HG03280 (cell line): ENCODE data around the gene TENM4.

Experiments used
- ATAC-seq: cut with Tn5 transposase; IDR thresholded peaks from one replicate; pipeline ENCODE4 v1.9.1; 2021; ENCODE audit warnings: mild to moderate bottlenecking, moderate library complexity; ENCODE audit not compliant: unreplicated experiment

TENM4 gene

GRCh38 chr11:78657968-78658839 is 782.6 kb downstream of the TENM4 start:
- ATAC-seq = no peak

GRCh38 chr11:78657441-78657840 is 783.4 kb downstream of the TENM4 start:
- no peak for ATAC-seq

GRCh38 chr11:78656984-78657383 is 783.8 kb downstream of the TENM4 start:
- ATAC-seq = no peak

- no peak for ATAC-seq
Measured at GRCh38 chr11:78656327-78656726, 784.5 kb downstream of the TENM4 start.

GRCh38 chr11:78655561-78655960 is 785.3 kb downstream of the TENM4 start:
- ATAC-seq = no peak

- no peak for ATAC-seq
Measured at GRCh38 chr11:78654866-78655265, 786.0 kb downstream of the TENM4 start.

GRCh38 chr11:78654071-78654470 is 786.8 kb downstream of the TENM4 start:
- no peak for ATAC-seq

GRCh38 chr11:78653294-78653909 is 787.4 kb downstream of the TENM4 start:
- ATAC-seq = no peak

GRCh38 chr11:78652843-78653239 is 788.0 kb downstream of the TENM4 start:
- no peak for ATAC-seq

- ATAC-seq = no peak
Measured at GRCh38 chr11:78651923-78652842, 788.6 kb downstream of the TENM4 start.

- no peak for ATAC-seq
Measured at GRCh38 chr11:78651136-78651775, 789.6 kb downstream of the TENM4 start.

- no peak for ATAC-seq
Measured at GRCh38 chr11:78649361-78650215, 791.2 kb downstream of the TENM4 start.

- no peak for ATAC-seq
Measured at GRCh38 chr11:78647986-78648875, 792.6 kb downstream of the TENM4 start.

- no peak for ATAC-seq
Measured at GRCh38 chr11:78647266-78647915, 793.4 kb downstream of the TENM4 start.

GRCh38 chr11:78646564-78647185 is 794.2 kb downstream of the TENM4 start:
- no peak for ATAC-seq

GRCh38 chr11:78645226-78646202 is 795.3 kb downstream of the TENM4 start:
- ATAC-seq = peak; percentile 60

- ATAC-seq = no peak
Measured at GRCh38 chr11:78643676-78644056, 797.2 kb downstream of the TENM4 start.
